Fibroblast of lung (primary cell): ENCODE measurements around the gene RADIL. TPM values are rescaled to one million over a fixed set of nuclear protein-coding genes. Genes with fewer than 3 reads are reported as not detected.

Experiments used
- DNase-seq, 2 donors: peaks; one replicate each; pipeline versions ENCODE4 v3.0.0 to v3.0.0-alpha.2; 2010; ENCODE audit warnings: low read depth in 2 of 2
- H2AFZ ChIP-seq: 2 replicates; pipeline ENCODE4 v1.5.1; 2012; ENCODE audit warnings: low read length, control low read depth, inconsistent platforms
- H3K27ac ChIP-seq: 2 replicates; pipeline ENCODE4 v1.5.1; 2011; ENCODE audit warnings: low read length, control low read depth; ENCODE audit not compliant: insufficient read depth
- H3K27me3 ChIP-seq: 2 replicates; pipeline ENCODE4 v1.5.1; 2011; ENCODE audit warnings: mild to moderate bottlenecking, low read length; ENCODE audit not compliant: control insufficient read depth, insufficient read depth
- H3K36me3 ChIP-seq: 2 replicates; pipeline ENCODE4 v1.5.1; 2011; ENCODE audit warnings: low read length; ENCODE audit not compliant: control insufficient read depth, insufficient read depth
- H3K4me1 ChIP-seq: 2 replicates; pipeline ENCODE4 v1.5.1; 2011; ENCODE audit warnings: low read length; ENCODE audit not compliant: control insufficient read depth, insufficient read depth; ENCODE audit errors: extremely low read depth
- H3K4me2 ChIP-seq: 2 replicates; pipeline ENCODE4 v1.5.1; 2011; ENCODE audit warnings: low read length, control low read depth; ENCODE audit not compliant: insufficient read depth; ENCODE audit errors: extremely low read depth
- H3K4me3 ChIP-seq, 4 experiments: fragments of 200-600 bp in 1 of 4; sonication (generic) in 1 of 4; replicated peaks in 1 of 4; 2 replicates each; pipeline ENCODE4 v1.5.1; 2011 to 2016; ENCODE audit warnings: low read length in 4 of 4, low read depth in 3 of 4, mild to moderate bottlenecking in 3 of 4, control low read depth in 2 of 4, inconsistent platforms in 1 of 4, mixed read lengths in 1 of 4; ENCODE audit not compliant: insufficient read depth in 1 of 4; ENCODE audit errors: control extremely low read depth in 1 of 4
- H3K79me2 ChIP-seq: 2 replicates; pipeline ENCODE4 v1.5.1; 2012; ENCODE audit warnings: mild to moderate bottlenecking, low read length, inconsistent platforms; ENCODE audit not compliant: control insufficient read depth, insufficient read depth
- H3K9ac ChIP-seq: 2 replicates; pipeline ENCODE4 v1.5.1; 2011; ENCODE audit warnings: mild to moderate bottlenecking, low read length, control low read depth; ENCODE audit not compliant: insufficient read depth
- H3K9me3 ChIP-seq: 2 replicates; pipeline ENCODE4 v1.5.1; 2012; ENCODE audit warnings: low read depth, low read length; ENCODE audit not compliant: control insufficient read depth, insufficient read depth
- H4K20me1 ChIP-seq: 2 replicates; pipeline ENCODE4 v1.5.1; 2011; ENCODE audit warnings: low read length; ENCODE audit not compliant: control insufficient read depth, insufficient read depth; ENCODE audit errors: extremely low read depth
- CTCF ChIP-seq, 2 donors: IDR thresholded peaks in 1 of 2; conservative IDR thresholded peaks in 1 of 2; 1 replicate in 1 of 2; 2 replicates in 1 of 2; pipeline ENCODE4 v1.5.1; 2011 to 2012; ENCODE audit warnings: low read length in 2 of 2, control low read depth in 1 of 2, inconsistent platforms in 1 of 2, low read depth in 1 of 2, mild to moderate bottlenecking in 1 of 2
- EZH2 ChIP-seq: IDR thresholded peaks from 2 replicates; pipeline ENCODE4 v1.5.1; 2012; ENCODE audit warnings: low read length, control low read depth, mild to moderate bottlenecking; ENCODE audit errors: missing control alignments
- polyA plus RNA-seq, 2 donors: library from polyadenylated mRNA; depleted of rRNA in 1 of 2; stranded (reverse) in 1 of 2; unstranded in 1 of 2; fragments of >200 nt; gene quantifications; 2 replicates each; pipeline ENCODE4 v1.2.1, GENCODE V29; 2011 to 2012; ENCODE audit warnings: missing spikeins in 1 of 2
- total RNA-seq: library from RNA; depleted of rRNA; stranded (reverse); fragments of >200 nt; gene quantifications from 2 replicates; pipeline ENCODE4 v1.2.1, GENCODE V29; 2014

RADIL gene
- total and polyA plus RNA-seq, 2 donors (not counting 1 experiment from before 2014, with no cell fraction given), result 0.33 to 0.85 TPM

- H3K4me3 ChIP-seq, result no peak overlapping the region
- H3K27ac ChIP-seq, result no peak overlapping the region
- DNase-seq, result no peak
- no peaks in the 10 kb centered on the region for H3K9me3 ChIP-seq
- peaks cover 3% of the 10 kb centered on the region for H3K79me2 ChIP-seq
- TF ChIP-seq CTCF (conservative IDR thresholded peaks at IDR 0.05 in 1 of 2, IDR thresholded peaks at IDR 0.05 in 1 of 2; ENCODE audit: low read depth in 1 of 2, low read length in 2 of 2) (no peak), EZH2 (no peak)
- H2AFZ ChIP-seq, result no peak overlapping the region
- peaks cover 43% of the 10 kb centered on the region for H3K36me3 ChIP-seq
- no peak overlapping the region for H3K9ac ChIP-seq
- H3K27me3 ChIP-seq, result no peaks in the 10 kb centered on the region
- no peaks in the 10 kb centered on the region for H3K4me1 ChIP-seq
- H3K4me2 ChIP-seq, result no peak overlapping the region
- no peaks in the 10 kb centered on the region for H4K20me1 ChIP-seq
Measured at GRCh38 chr7:4783762-4784351, 99.7 kb downstream of the RADIL start.

- H3K36me3 ChIP-seq, result peaks cover 38% of the 10 kb centered on the region
Measured at GRCh38 chr7:4783292-4783652, 100.2 kb downstream of the RADIL start.

DNA sequence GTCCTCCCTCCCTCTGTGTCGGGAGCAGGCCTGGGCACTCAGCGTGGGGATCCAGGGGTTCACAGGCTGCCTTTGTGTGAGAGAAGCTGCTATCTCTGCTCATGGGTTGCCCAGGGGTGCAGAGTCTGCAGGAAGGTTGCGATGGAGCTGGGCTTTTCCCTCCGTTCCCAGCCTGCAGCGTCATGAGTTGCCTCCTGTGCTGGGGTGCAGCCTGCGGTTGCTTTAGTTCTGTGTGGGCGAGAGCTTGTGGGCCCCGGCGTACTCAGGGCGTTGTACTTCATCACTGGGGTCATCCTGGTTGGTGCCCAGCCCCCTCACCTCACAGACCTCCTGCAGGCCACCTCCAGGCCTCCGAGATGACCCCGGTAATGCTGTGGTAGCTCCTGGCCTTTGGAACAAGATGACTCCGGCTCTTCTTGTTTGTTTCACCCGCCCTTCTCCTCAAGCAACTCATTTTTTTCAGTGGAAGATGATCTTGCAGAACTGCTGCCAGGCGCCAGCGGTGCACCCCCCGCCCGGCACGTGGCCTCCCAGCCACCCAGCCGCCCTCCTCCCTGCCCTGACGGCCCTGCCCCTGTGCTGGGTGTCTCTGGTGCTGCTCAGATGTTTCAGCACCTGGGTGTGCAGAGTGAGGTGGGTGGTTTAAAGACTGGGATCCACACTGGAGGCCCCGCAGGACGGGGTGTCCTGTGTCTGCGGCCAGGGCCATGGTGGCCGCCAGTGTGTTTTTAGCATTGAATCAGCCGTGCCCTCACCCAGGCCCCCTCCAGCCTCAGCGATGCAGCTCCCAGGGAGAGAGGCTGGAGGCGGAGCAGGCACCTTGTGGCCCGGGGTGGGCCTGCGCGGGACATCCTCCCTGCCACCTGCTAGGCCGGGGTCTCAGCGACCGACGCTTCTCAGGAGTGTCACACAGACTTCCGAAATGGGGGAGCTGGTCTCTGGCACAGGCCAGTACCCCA lies 100.9 kb downstream of the RADIL start:
- Histone ChIP-seq H3K4me3 (no peak overlapping the region), H3K9ac (no peak overlapping the region), H3K79me2 (peaks cover 12% of the 10 kb centered on the region), H3K36me3 (peaks cover 33% of the 10 kb centered on the region), H3K4me1 (no peaks in the 10 kb centered on the region), H3K9me3 (no peaks in the 10 kb centered on the region), H3K27me3 (no peaks in the 10 kb centered on the region), H3K4me2 (no peak overlapping the region), H2AFZ (no peak overlapping the region), H3K27ac (no peak overlapping the region), H4K20me1 (no peaks in the 10 kb centered on the region)
- TF ChIP-seq CTCF (conservative IDR thresholded peaks at IDR 0.05 in 1 of 2, IDR thresholded peaks at IDR 0.05 in 1 of 2; ENCODE audit: low read depth in 1 of 2, low read length in 2 of 2), result no peak
- no peak for TF ChIP-seq EZH2
- no peak for DNase-seq

More at GRCh38 chr7:4783292-4783652, 100.2 kb downstream of the RADIL start:
- no peak overlapping the region for H3K4me3 ChIP-seq
- H3K9me3 ChIP-seq, result no peaks in the 10 kb centered on the region
- H3K4me1 ChIP-seq, result no peaks in the 10 kb centered on the region
- no peak for DNase-seq
- no peak overlapping the region for H3K27ac ChIP-seq
- no peaks in the 10 kb centered on the region for H3K27me3 ChIP-seq
- H4K20me1 ChIP-seq, result no peaks in the 10 kb centered on the region
- no peak for TF ChIP-seq EZH2
- no peak overlapping the region for H3K9ac ChIP-seq
- peaks cover 5% of the 10 kb centered on the region for H3K79me2 ChIP-seq
- H2AFZ ChIP-seq, result no peak overlapping the region
- no peak overlapping the region for H3K4me2 ChIP-seq
